Measurements from ENCODE around the gene DACH1. TPM values are rescaled to one million over a fixed set of nuclear protein-coding genes. Genes with fewer than 3 reads are reported as not detected.

DACH1 gene
- total and polyA plus RNA-seq, 9 of the 15 experiments (the other 6 are each of a cell fraction or from before 2014, with no cell fraction given): 0.04 to 0.07 (median 0.04) TPM; not detected in 2

DNA sequence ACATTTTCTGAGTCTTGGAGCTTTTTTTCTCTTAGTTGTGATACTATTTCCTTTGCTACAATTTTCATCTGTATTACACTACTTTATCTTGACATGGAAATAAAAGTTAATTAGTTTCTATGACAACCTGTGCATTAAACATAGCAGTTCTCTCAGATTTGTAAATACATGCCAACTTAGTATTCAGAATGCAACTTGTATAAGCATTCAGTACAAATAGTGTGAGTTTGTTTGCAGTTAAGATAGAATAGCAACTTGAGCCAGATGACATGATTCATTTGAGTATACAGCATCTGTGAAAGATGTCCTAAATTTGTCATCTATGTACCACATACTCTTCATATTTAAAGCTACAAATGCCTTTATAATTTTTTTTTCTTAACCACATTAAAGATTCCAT is 98.1 kb downstream of the DACH1 start (continued):
- TF ChIP-seq BCLAF1 (IDR thresholded peaks at IDR 0.05; ENCODE audit: borderline replicate concordance in 1 of 2, control insufficient read depth in 1 of 2, low read depth in 2 of 2, low read length in 1 of 2) (no peak), PPARD (CRISPR knock-in tag; IDR thresholded peaks at IDR 0.05) (no peak)

GRCh38 chr13:71759651-71760511 is 107.1 kb downstream of the DACH1 start:
- no TSS peak for BruUV-seq (replicated peaks)
- Histone ChIP-seq H3K9ac (ENCODE audit: insufficient read depth in 1 of 2, low read depth in 2 of 2, low read length in 2 of 2) (no peak overlapping the region), H3K9me1 (ENCODE audit: control insufficient read depth, insufficient read depth, low read length) (no peaks in the 10 kb centered on the region), H3K27ac (ENCODE audit: extremely low read depth, low read depth, low read length) (no peak overlapping the region), H3K4me3 (no peak overlapping the region), H3K4me2 (ENCODE audit: insufficient read depth, low read length) (no peak overlapping the region), H3K36me3 (ENCODE audit: control insufficient read depth, insufficient read depth, low read length) (no peaks in the 10 kb centered on the region), H3K4me1 (replicated peaks in 1 of 2; ENCODE audit: control insufficient read depth in 2 of 2, insufficient read depth in 2 of 2, low read length in 2 of 2) (no peaks in the 10 kb centered on the region), H3K79me2 (ENCODE audit: control insufficient read depth, insufficient read depth, low read length) (no peaks in the 10 kb centered on the region), H4K20me1 (replicated peaks; ENCODE audit: control insufficient read depth, insufficient read depth, low read length) (no peaks in the 10 kb centered on the region), H2AFZ (ENCODE audit: low read depth, low read length) (no peak overlapping the region), H3K27me3 (ENCODE audit: control insufficient read depth in 2 of 2, insufficient read depth in 2 of 2, low read length in 2 of 2) (no peaks in the 10 kb centered on the region), H3K9me3 (replicated peaks; ENCODE audit: control insufficient read depth, insufficient read depth, low read depth, low read length) (no peaks in the 10 kb centered on the region)
- CTCF ChIA-PET (ENCODE audit: low intra/inter-chr PET ratio): no interaction called here
- POLR2A ChIA-PET: no interaction called here
- DNase-seq (ENCODE audit: extremely low read depth in 1 of 4, low spot score in 3 of 4): no peak
- ATAC-seq: no peak
- intact Hi-C loops (cut with micrococcal nuclease): no loop called here
- in situ Hi-C loops (cut with MboI): no loop called here
- no peak for FAIRE-seq
- WGBS (ENCODE audit: insufficient coverage, low coverage, missing lambda C conversion rate): 0% methylated on average over 8 of the region's 10 CpGs
- TF ChIP-seq ZNF655 (CRISPR knock-in tag; IDR thresholded peaks at IDR 0.05) (no peak), NR3C1 (CRISPR knock-in tag; IDR thresholded peaks at IDR 0.05) (no peak), CXXC5 (CRISPR knock-in tag; IDR thresholded peaks at IDR 0.05) (no peak), TCF3 (CRISPR knock-in tag; IDR thresholded peaks at IDR 0.05) (no peak), TRIM25 (IDR thresholded peaks at IDR 0.05; ENCODE audit: borderline replicate concordance) (no peak)

Data from K562 (cell line).